K562 (cell line): Measurements from ENCODE around the gene TRIM38. TPM values are rescaled to one million over a fixed set of nuclear protein-coding genes. Genes with fewer than 3 reads are reported as not detected.

Experiments used
- CBX2 ChIP-seq: fragments of 200-600 bp; sonication (generic); IDR thresholded peaks from one replicate; pipeline ENCODE4 v1.6.1; 2012; ENCODE audit warnings: mild to moderate bottlenecking, low read length, inconsistent platforms; ENCODE audit not compliant: insufficient read depth, poor library complexity, severe bottlenecking
- FOSL1 ChIP-seq: fragments of 200-800 bp; sonication (Bioruptor generic); conservative IDR thresholded peaks from 2 replicates; pipeline ENCODE4 v1.6.1; 2016; ENCODE audit warnings: missing genetic modification characterization, missing compliant biosample characterization
- KLF13 ChIP-seq: fragments of 450-650 bp; IDR thresholded peaks from 2 replicates; pipeline ENCODE4 v1.6.1; 2016; ENCODE audit warnings: missing genetic modification characterization, low read depth, mild to moderate bottlenecking, missing compliant biosample characterization, moderate library complexity, borderline replicate concordance
- NFYB ChIP-seq: IDR thresholded peaks from 2 replicates; pipeline ENCODE4 v1.6.1; 2011; ENCODE audit warnings: mild to moderate bottlenecking, moderate library complexity; ENCODE audit not compliant: insufficient read length; ENCODE audit errors: extremely low read depth
- XRCC4 ChIP-seq: IDR thresholded peaks from one replicate; pipeline ENCODE4 v1.6.1; 2011; ENCODE audit not compliant: insufficient read depth, insufficient read length; ENCODE audit errors: extremely low read depth
- ZNF12 ChIP-seq: sonication (generic); formaldehyde crosslinking; IDR thresholded peaks from 2 replicates; pipeline ENCODE4 v1.4.0; 2020; ENCODE audit warnings: mild to moderate bottlenecking, missing genetic modification reagents
- ZNF121 ChIP-seq: sonication (generic); formaldehyde crosslinking; conservative IDR thresholded peaks from 2 replicates; pipeline ENCODE4 v1.8.0; 2022; ENCODE audit warnings: missing genetic modification reagents
- ZNF695 ChIP-seq: fragments of 450-650 bp; formaldehyde crosslinking; IDR thresholded peaks from 2 replicates; pipeline ENCODE4 v1.4.0; 2020; ENCODE audit warnings: mild to moderate bottlenecking, moderate library complexity
- polyA plus RNA-seq, 8 experiments: library from polyadenylated mRNA; depleted of rRNA in 4 of 8; stranded (reverse) in 5 of 8; unstranded in 3 of 8; fragments of >200 nt; fragmentation: Nextera tagmentation in 2 of 8; fragmentation: Illumina TruSeq in 1 of 8; extraction: Ambion mirVana in 2 of 8; extraction: Trizol in 1 of 8; gene quantifications; 2 replicates each; pipeline versions ENCODE4 v1.2.1 to v1.2.3, GENCODE V29; 2011 to 2014; ENCODE audit warnings: inconsistent platforms in 1 of 8, missing spikeins in 1 of 8
- total RNA-seq, 7 experiments: library from RNA; depleted of rRNA in 6 of 7; stranded (reverse); fragments of >200 nt in 6 of 7; fragmentation: Illumina TruSeq in 2 of 7; extraction: Trizol in 2 of 7; gene quantifications; 2 replicates each; pipeline versions ENCODE4 v1.2.1 to v1.2.3, GENCODE V29; 2011 to 2021; ENCODE audit warnings: low replicate concordance in 1 of 7
- TF ChIP-seq, protein P1 (sequence below), 2 experiments: fragments of 450-650 bp; IDR thresholded peaks; 2 replicates each; pipeline ENCODE4 v1.6.1; 2016
- TF ChIP-seq, protein P2 (sequence below): fragments of 250-450 bp; sonication (Bioruptor Pico); IDR thresholded peaks from 2 replicates; pipeline ENCODE4 v1.5.0; 2021; ENCODE audit warnings: mild to moderate bottlenecking, moderate library complexity
- TF ChIP-seq, protein P3 (sequence below): fragments of 200-800 bp; sonication (Bioruptor generic); IDR thresholded peaks from 2 replicates; pipeline ENCODE4 v1.6.1; 2017; ENCODE audit warnings: missing genetic modification characterization, missing compliant biosample characterization
- TF ChIP-seq, protein P4 (sequence below): IDR thresholded peaks from 2 replicates; pipeline ENCODE4 v1.6.1; 2014; ENCODE audit warnings: antibody characterized with exemption
- TF ChIP-seq, protein P5 (sequence below): fragments of 450-650 bp; IDR thresholded peaks from 2 replicates; pipeline ENCODE4 v1.7.1; 2018; ENCODE audit warnings: mild to moderate bottlenecking, low read depth; ENCODE audit not compliant: partially characterized antibody

The TRIM38 gene
- total and polyA plus RNA-seq, 9 of the 15 experiments (the other 6 are each of a cell fraction or from before 2014, with no cell fraction given) = 1.7 to 6.7 (median 6.3) TPM

DNA sequence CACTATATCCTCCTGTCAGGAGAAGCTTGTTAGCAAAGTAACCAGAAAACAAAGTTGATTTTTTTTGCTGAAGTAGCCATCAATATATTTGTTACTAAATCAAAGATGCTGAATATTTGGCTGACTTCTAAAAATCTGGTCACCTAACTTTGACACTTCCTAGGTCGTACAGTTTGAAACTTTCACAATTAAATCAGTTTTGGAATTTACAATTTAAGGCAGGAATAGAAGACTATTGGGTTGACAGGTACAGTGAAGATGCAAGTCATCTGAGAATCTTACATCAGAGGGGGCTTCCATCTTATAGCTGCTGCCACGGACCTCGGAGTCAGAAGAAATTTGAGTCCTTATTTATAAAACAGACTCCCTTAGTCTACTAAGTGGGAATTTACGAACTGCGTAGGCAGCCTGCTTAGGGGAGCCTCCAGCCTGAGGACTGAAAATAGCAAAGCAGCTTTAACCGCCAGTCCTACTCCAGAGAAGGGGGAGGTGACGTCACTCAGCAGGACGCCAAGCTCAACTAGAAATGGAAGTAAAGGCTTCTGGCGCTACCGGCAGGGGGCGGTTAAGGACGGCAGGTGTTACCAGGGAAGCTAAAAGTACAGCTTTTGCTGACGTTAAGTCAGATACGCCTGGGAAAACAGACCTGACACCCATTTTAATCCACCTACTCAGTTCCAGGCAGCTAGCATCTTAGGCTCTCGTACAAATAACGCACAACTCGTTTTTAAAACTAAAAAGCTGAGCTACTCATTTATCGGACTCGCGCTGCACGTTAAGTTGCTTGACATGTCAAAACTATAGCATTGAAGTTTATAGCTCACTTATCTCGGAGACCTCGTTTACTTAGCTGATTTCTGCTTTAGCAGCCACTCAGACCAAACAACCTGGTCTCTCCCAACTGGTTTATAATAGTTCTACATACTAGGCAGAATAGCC, 63.6 kb downstream of the TRIM38 start (continued):
- TF ChIP-seq, protein P1, sequence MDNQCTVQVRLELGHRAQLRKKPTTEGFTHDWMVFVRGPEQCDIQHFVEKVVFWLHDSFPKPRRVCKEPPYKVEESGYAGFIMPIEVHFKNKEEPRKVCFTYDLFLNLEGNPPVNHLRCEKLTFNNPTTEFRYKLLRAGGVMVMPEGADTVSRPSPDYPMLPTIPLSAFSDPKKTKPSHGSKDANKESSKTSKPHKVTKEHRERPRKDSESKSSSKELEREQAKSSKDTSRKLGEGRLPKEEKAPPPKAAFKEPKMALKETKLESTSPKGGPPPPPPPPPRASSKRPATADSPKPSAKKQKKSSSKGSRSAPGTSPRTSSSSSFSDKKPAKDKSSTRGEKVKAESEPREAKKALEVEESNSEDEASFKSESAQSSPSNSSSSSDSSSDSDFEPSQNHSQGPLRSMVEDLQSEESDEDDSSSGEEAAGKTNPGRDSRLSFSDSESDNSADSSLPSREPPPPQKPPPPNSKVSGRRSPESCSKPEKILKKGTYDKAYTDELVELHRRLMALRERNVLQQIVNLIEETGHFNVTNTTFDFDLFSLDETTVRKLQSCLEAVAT (IDR thresholded peaks at IDR 0.05) = peak; percentile 16 to 72; a peak in 2 of 4 replicates
- TF ChIP-seq ZNF121 (CRISPR knock-in tag) (0 out of 2 replicates have a peak, but pooled peaks have one; percentile 12), KLF13 (tag) (peak; percentile 64; the same call in 1 of the 2 replicates), ZNF695 (no peak; the same call in 1 of the 2 replicates), CBX2 (no peak), XRCC4 (no peak), ZNF12 (no peak), NFYB (no peak), FOSL1 (tag) (peak; percentile 96)
- TF ChIP-seq, protein P2, sequence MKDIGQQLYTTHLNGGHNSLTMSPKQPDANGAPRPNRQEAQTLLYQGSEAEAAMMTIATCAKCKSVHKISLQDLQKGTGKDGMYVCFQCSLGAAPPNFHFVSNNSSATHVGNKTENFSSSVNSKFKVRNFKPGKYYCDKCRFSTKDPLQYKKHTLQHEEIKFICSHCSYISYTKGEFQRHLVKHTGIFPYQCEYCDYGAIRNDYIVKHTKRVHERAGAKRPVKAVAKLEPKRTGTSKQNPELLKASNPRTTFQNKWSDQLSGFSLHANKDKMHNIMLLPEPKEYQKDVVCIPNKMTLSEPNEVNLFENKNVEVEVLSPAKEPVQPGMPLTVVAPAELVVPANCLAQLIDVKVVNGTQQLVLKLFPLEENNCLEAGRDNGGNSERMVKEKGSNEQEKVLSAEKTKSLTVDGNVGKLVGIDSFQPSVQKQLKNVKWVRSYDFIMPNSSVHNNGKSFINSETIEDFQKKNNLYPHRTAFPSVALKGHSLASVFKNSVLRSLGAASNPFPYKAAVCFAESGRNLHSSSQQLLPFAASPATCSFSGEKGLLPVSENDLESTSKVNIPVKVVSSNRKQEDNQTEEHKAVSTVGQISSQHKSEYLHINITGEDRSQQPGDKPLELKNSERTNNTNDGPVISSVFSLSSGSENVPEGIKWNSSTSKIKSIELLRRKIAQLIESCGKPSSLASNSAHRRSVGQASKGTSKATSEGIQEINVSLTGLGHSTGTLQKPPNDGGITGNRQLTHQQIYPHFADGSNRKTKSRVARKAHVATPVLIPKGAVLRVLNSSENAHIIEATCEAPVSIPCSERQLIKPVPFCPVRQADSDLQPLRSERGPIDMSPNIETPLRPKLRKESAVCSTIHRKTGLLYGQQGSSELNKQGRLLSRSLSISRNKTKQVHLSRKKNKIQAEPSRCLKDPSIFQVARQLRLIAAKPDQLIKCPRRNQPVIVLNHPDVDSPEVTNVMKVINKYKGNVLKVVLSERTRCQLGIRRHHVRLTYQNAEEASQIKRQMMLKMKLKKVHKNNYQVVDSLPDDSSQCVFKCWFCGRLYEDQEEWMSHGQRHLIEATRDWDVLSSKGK (CRISPR knock-in tag) = no peak
- TF ChIP-seq, protein P3, sequence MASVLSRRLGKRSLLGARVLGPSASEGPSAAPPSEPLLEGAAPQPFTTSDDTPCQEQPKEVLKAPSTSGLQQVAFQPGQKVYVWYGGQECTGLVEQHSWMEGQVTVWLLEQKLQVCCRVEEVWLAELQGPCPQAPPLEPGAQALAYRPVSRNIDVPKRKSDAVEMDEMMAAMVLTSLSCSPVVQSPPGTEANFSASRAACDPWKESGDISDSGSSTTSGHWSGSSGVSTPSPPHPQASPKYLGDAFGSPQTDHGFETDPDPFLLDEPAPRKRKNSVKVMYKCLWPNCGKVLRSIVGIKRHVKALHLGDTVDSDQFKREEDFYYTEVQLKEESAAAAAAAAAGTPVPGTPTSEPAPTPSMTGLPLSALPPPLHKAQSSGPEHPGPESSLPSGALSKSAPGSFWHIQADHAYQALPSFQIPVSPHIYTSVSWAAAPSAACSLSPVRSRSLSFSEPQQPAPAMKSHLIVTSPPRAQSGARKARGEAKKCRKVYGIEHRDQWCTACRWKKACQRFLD (CRISPR knock-in tag) = peak; percentile 39; the same call in 1 of the 2 replicates
- TF ChIP-seq, protein P4, sequence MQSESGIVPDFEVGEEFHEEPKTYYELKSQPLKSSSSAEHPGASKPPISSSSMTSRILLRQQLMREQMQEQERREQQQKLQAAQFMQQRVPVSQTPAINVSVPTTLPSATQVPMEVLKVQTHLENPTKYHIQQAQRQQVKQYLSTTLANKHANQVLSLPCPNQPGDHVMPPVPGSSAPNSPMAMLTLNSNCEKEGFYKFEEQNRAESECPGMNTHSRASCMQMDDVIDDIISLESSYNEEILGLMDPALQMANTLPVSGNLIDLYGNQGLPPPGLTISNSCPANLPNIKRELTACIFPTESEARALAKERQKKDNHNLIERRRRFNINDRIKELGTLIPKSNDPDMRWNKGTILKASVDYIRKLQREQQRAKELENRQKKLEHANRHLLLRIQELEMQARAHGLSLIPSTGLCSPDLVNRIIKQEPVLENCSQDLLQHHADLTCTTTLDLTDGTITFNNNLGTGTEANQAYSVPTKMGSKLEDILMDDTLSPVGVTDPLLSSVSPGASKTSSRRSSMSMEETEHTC = no peak
- TF ChIP-seq, protein P5, sequence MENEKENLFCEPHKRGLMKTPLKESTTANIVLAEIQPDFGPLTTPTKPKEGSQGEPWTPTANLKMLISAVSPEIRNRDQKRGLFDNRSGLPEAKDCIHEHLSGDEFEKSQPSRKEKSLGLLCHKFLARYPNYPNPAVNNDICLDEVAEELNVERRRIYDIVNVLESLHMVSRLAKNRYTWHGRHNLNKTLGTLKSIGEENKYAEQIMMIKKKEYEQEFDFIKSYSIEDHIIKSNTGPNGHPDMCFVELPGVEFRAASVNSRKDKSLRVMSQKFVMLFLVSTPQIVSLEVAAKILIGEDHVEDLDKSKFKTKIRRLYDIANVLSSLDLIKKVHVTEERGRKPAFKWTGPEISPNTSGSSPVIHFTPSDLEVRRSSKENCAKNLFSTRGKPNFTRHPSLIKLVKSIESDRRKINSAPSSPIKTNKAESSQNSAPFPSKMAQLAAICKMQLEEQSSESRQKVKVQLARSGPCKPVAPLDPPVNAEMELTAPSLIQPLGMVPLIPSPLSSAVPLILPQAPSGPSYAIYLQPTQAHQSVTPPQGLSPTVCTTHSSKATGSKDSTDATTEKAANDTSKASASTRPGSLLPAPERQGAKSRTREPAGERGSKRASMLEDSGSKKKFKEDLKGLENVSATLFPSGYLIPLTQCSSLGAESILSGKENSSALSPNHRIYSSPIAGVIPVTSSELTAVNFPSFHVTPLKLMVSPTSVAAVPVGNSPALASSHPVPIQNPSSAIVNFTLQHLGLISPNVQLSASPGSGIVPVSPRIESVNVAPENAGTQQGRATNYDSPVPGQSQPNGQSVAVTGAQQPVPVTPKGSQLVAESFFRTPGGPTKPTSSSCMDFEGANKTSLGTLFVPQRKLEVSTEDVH = no peak
